H1 (cell line): ENCODE measurements around the gene RFNG. TPM values are rescaled to one million over a fixed set of nuclear protein-coding genes. Genes with fewer than 3 reads are reported as not detected.

ENCODE experiments used
- CTCF ChIA-PET: fragments of 300-600 bp; sonication (Branson Sonifier 250); formaldehyde crosslinking; loops from one replicate; lab custom pipeline; 2021; ENCODE audit not compliant: partially characterized antibody; lab: Charles Lee
- POLR2A ChIA-PET: fragments of 300-600 bp; sonication (Branson Sonifier 250); formaldehyde crosslinking; loops from one replicate; lab custom pipeline; 2021; ENCODE audit warnings: inconsistent platforms; ENCODE audit not compliant: partially characterized antibody; lab: Charles Lee
- DNase-seq, 2 experiments: peaks; one replicate each; pipeline versions ENCODE4 v3.0.0 to v3.0.0-alpha.2; 2010 to 2022; ENCODE audit warnings: low spot score in 2 of 2, low read depth in 1 of 2, mixed read lengths in 1 of 2
- FAIRE-seq: peaks from 2 replicates; lab custom pipeline; 2011; peaks lifted over from hg19 to GRCh38; lab: Jason Lieb, UNC
- H2AFZ ChIP-seq: 2 replicates; pipeline ENCODE4 v1.8.1; 2012; ENCODE audit warnings: low read length, inconsistent platforms
- H2AK5ac ChIP-seq: 2 replicates; pipeline ENCODE4 v1.6.1; 2013; ENCODE audit warnings: low read depth, low read length
- H2BK120ac ChIP-seq: replicated peaks from 2 replicates; pipeline ENCODE3; 2013; ENCODE audit warnings: low read depth, low read length, inconsistent platforms
- H2BK12ac ChIP-seq: 2 replicates; pipeline ENCODE4 v1.6.1; 2013; ENCODE audit warnings: low read depth, low read length
- H2BK15ac ChIP-seq: 2 replicates; pipeline ENCODE4 v1.6.1; 2013; ENCODE audit warnings: low read length
- H2BK20ac ChIP-seq: 2 replicates; pipeline ENCODE4 v1.6.1; 2013; ENCODE audit warnings: low read length
- H2BK5ac ChIP-seq: 2 replicates; pipeline ENCODE4 v1.6.1; 2013; ENCODE audit warnings: low read depth, low read length
- H3K14ac ChIP-seq: 2 replicates; pipeline ENCODE4 v1.6.1; 2013; ENCODE audit warnings: inconsistent platforms; ENCODE audit not compliant: insufficient read length
- H3K18ac ChIP-seq: 2 replicates; pipeline ENCODE4 v1.6.1; 2013; ENCODE audit warnings: low read length; ENCODE audit errors: extremely low read depth
- H3K23ac ChIP-seq: 2 replicates; pipeline ENCODE4 v1.6.1; 2013; ENCODE audit warnings: inconsistent platforms; ENCODE audit not compliant: insufficient read length
- H3K23me2 ChIP-seq: 2 replicates; pipeline ENCODE4 v1.6.1; 2013; ENCODE audit warnings: low read depth, low read length
- H3K27ac ChIP-seq: 2 replicates; pipeline ENCODE4 v1.6.1; 2011; ENCODE audit warnings: low read depth, low read length, inconsistent platforms
- H3K27me3 ChIP-seq, 4 experiments: replicated peaks in 1 of 4; 1 replicate in 1 of 4; 2 replicates in 3 of 4; pipeline versions ENCODE4 v1.6.1 to v1.8.1; 2011 to 2013; ENCODE audit warnings: low read length in 3 of 4, mild to moderate bottlenecking in 3 of 4, inconsistent platforms in 2 of 4, mixed read lengths in 2 of 4, moderate library complexity in 1 of 4; ENCODE audit not compliant: control insufficient read depth in 3 of 4, insufficient read depth in 3 of 4; ENCODE audit errors: extremely low read depth in 1 of 4
- H3K36me3 ChIP-seq, 4 experiments: 2 replicates each; pipeline versions ENCODE4 v1.6.1 to v1.8.1; 2011 to 2013; ENCODE audit warnings: mild to moderate bottlenecking in 4 of 4, low read length in 3 of 4, moderate library complexity in 2 of 4, control low read depth in 1 of 4, inconsistent platforms in 1 of 4; ENCODE audit not compliant: insufficient read depth in 4 of 4, control insufficient read depth in 2 of 4
- H3K4ac ChIP-seq: replicated peaks from 2 replicates; pipeline ENCODE3; 2013; ENCODE audit warnings: low read length, low read depth, mixed read lengths, inconsistent platforms; ENCODE audit not compliant: insufficient read length
- H3K4me1 ChIP-seq, 4 experiments: replicated peaks in 1 of 4; 1 replicate in 1 of 4; 2 replicates in 3 of 4; pipeline versions ENCODE4 v1.6.1 to v1.8.1; 2011 to 2013; ENCODE audit warnings: low read length in 3 of 4, inconsistent platforms in 2 of 4, mixed read lengths in 1 of 4; ENCODE audit not compliant: insufficient read depth in 4 of 4, control insufficient read depth in 3 of 4
- H3K4me2 ChIP-seq, 2 experiments: 2 replicates each; pipeline versions ENCODE4 v1.6.1 to v1.8.1; 2011 to 2013; ENCODE audit warnings: low read depth in 2 of 2, low read length in 2 of 2, control low read depth in 1 of 2, inconsistent platforms in 1 of 2, mild to moderate bottlenecking in 1 of 2; ENCODE audit not compliant: insufficient read depth in 1 of 2
- H3K4me3 ChIP-seq, 4 experiments: fragments of 200-600, 300-600 bp in 1 of 4; sonication (generic), shearing (Covaris generic), sonication (Bioruptor Twin) in 1 of 4; 2 replicates each; pipeline versions ENCODE4 v1.5.1 to v1.8.1; 2011 to 2016; ENCODE audit warnings: low read length in 4 of 4, low read depth in 3 of 4, control low read depth in 2 of 4, inconsistent platforms in 2 of 4, mild to moderate bottlenecking in 2 of 4, mixed read lengths in 1 of 4, moderate library complexity in 1 of 4; ENCODE audit not compliant: insufficient read depth in 2 of 4; ENCODE audit errors: extremely low read depth in 1 of 4
- H3K56ac ChIP-seq: replicated peaks from 2 replicates; pipeline ENCODE3; 2013; ENCODE audit warnings: low read depth, mild to moderate bottlenecking, mixed read lengths, low read length, inconsistent platforms; ENCODE audit not compliant: insufficient read length
- H3K79me1 ChIP-seq: 2 replicates; pipeline ENCODE4 v1.6.1; 2013; ENCODE audit warnings: low read depth, low read length, control low read depth
- H3K79me2 ChIP-seq, 2 experiments: 2 replicates each; pipeline versions ENCODE4 v1.6.1 to v1.8.1; 2012 to 2013; ENCODE audit warnings: low read length in 2 of 2, mild to moderate bottlenecking in 2 of 2, inconsistent platforms in 1 of 2; ENCODE audit not compliant: insufficient read depth in 2 of 2, control insufficient read depth in 1 of 2
- H3K9ac ChIP-seq, 4 experiments: replicated peaks in 1 of 4; 1 replicate in 1 of 4; 2 replicates in 3 of 4; pipeline versions ENCODE4 v1.6.1 to v1.8.1; 2011 to 2013; ENCODE audit warnings: low read depth in 3 of 4, low read length in 3 of 4, control low read depth in 2 of 4, mild to moderate bottlenecking in 2 of 4, moderate library complexity in 2 of 4, inconsistent platforms in 1 of 4; ENCODE audit errors: extremely low read depth in 1 of 4
- H3K9me3 ChIP-seq, 2 experiments: 2 replicates each; pipeline versions ENCODE4 v1.6.1 to v1.8.1; 2012 to 2013; ENCODE audit warnings: mild to moderate bottlenecking in 2 of 2, moderate library complexity in 2 of 2, control low read depth in 1 of 2, inconsistent platforms in 1 of 2, low read depth in 1 of 2, low read length in 1 of 2, mixed read lengths in 1 of 2; ENCODE audit not compliant: insufficient read depth in 2 of 2
- H4K20me1 ChIP-seq, 2 experiments: replicated peaks in 1 of 2; 2 replicates each; pipeline versions ENCODE3 to v1.8.1; 2011 to 2013; ENCODE audit warnings: inconsistent platforms in 2 of 2, low read length in 2 of 2, mild to moderate bottlenecking in 1 of 2; ENCODE audit not compliant: insufficient read depth in 2 of 2, control insufficient read depth in 1 of 2
- H4K5ac ChIP-seq: 2 replicates; pipeline ENCODE4 v1.6.1; 2013; ENCODE audit warnings: low read length, low read depth, mixed read lengths, inconsistent platforms; ENCODE audit not compliant: insufficient read length
- H4K8ac ChIP-seq: 2 replicates; pipeline ENCODE4 v1.8.0; 2013; ENCODE audit warnings: mild to moderate bottlenecking, moderate library complexity, low read length, inconsistent platforms; ENCODE audit not compliant: insufficient read depth; ENCODE audit errors: extremely low read depth
- H4K91ac ChIP-seq: replicated peaks from 2 replicates; pipeline ENCODE3; 2013; ENCODE audit warnings: low read length, mixed read lengths, inconsistent platforms; ENCODE audit not compliant: insufficient read length
- CHD1 ChIP-seq: IDR thresholded peaks from 2 replicates; pipeline ENCODE4 v1.6.1; 2012; ENCODE audit warnings: low read depth, low read length, improper control_type of control experiment
- KDM4A ChIP-seq: IDR thresholded peaks from one replicate; pipeline ENCODE4 v1.7.1; 2012; ENCODE audit warnings: low read depth, mild to moderate bottlenecking, moderate library complexity, low read length, inconsistent platforms; ENCODE audit not compliant: severe bottlenecking
- SIN3A ChIP-seq, 2 experiments: IDR thresholded peaks in 1 of 2; conservative IDR thresholded peaks in 1 of 2; 2 replicates each; pipeline ENCODE4 v1.6.1; 2011 to 2012; ENCODE audit warnings: low read length in 2 of 2, improper control_type of control experiment in 1 of 2, low read depth in 1 of 2, mild to moderate bottlenecking in 1 of 2
- TAF7 ChIP-seq: optimal IDR thresholded peaks from 2 replicates; pipeline ENCODE3; 2011; ENCODE audit warnings: low read depth, mild to moderate bottlenecking, inconsistent platforms, low read length, moderate library complexity, borderline replicate concordance
- WGBS, 2 experiments: shearing (Covaris generic) in 1 of 2; methylation state at CpG; one replicate each; pipeline versions ENCODE4 v1.1.6 to v1.1.7; 2013 to 2015; ENCODE audit warnings: low lambda C conversion rate in 2 of 2, mixed read lengths in 2 of 2, inconsistent platforms in 1 of 2, low coverage in 1 of 2, missing lambda C conversion rate in 1 of 2; ENCODE audit not compliant: insufficient replicate concordance in 2 of 2, insufficient coverage in 1 of 2, insufficient read length in 1 of 2; ENCODE audit errors: extremely low coverage in 1 of 2, missing lambda C conversion rate in 1 of 2; 5-methylcytosine and 5-hydroxymethylcytosine counted together
- polyA plus RNA-seq, 7 experiments: library from polyadenylated mRNA; depleted of rRNA in 3 of 7; stranded (reverse) in 5 of 7; unstranded in 2 of 7; fragments of >200 nt in 5 of 7; fragments of 200-250 nt in 2 of 7; gene quantifications; 1 replicate in 5 of 7; 2 replicates in 1 of 7; 4 replicates in 1 of 7; pipeline versions ENCODE4 v1.2.1 to v1.2.3, GENCODE V29; 2011 to 2013; ENCODE audit warnings: missing spikeins in 2 of 7, mixed read lengths in 2 of 7
- total RNA-seq: library from RNA; stranded (reverse); fragmentation: NEBNext Ultra II Directional; extraction: Animal tissue kit (Norgen Biotek cat#: 25700); gene quantifications from 2 replicates; pipeline ENCODE4 v1.2.1, GENCODE V29; 2021

Gene RFNG
- total and polyA plus RNA-seq, 2 of the 8 experiments (the other 6 are each of a cell fraction or from before 2014, with no cell fraction given) = 26.7 to 28.4 TPM

GRCh38 chr17:82029990-82030469 is 21.6 kb downstream of the RFNG start:
- peak overlapping the region; percentile 76; the same call in 1 of the 2 replicates for H4K8ac ChIP-seq
- H3K79me1 ChIP-seq = 0 out of 2 replicates have a peak, but pooled peaks cover 3% of the 10 kb centered on the region
- no peaks in the 10 kb centered on the region; a peak in 2 of 8 replicates for H3K36me3 ChIP-seq
- H2BK5ac ChIP-seq = no peak overlapping the region; the same call in 1 of the 2 replicates
- H2BK15ac ChIP-seq = no peak overlapping the region
- H4K5ac ChIP-seq = no peak overlapping the region
- H2BK20ac ChIP-seq = no peak overlapping the region
- H4K20me1 ChIP-seq = peaks cover 0 to 17% of the 10 kb centered on the region in 2 experiments
- no peak overlapping the region for H3K18ac ChIP-seq
- no peak overlapping the region for H3K27ac ChIP-seq
- H3K23ac ChIP-seq = no peak overlapping the region
- no peaks in the 10 kb centered on the region for H3K27me3 ChIP-seq
- H3K4ac ChIP-seq = peak overlapping the region; percentile 14
- peaks cover 0 to 2% of the 10 kb centered on the region in 2 experiments; a peak in 1 of 4 replicates for H3K79me2 ChIP-seq
- H3K9ac ChIP-seq = no peak overlapping the region
- no peak for DNase-seq
- H3K14ac ChIP-seq = no peak overlapping the region
- H2AK5ac ChIP-seq = no peak overlapping the region
- H3K9me3 ChIP-seq = no peaks in the 10 kb centered on the region
- no peak overlapping the region for H2BK12ac ChIP-seq
- no peak overlapping the region for H2AFZ ChIP-seq
- H4K91ac ChIP-seq = no peak overlapping the region
- peak overlapping the region in 1 of 2 experiments; percentile 86; a peak in 1 of 4 replicates for H3K4me2 ChIP-seq
- H3K4me3 ChIP-seq = 0 out of 8 replicates have a peak overlapping the region, but pooled peaks of 1 of the 4 experiments have one; percentile 54
- H3K4me1 ChIP-seq = peaks cover 0 to 13% (median 2%) of the 10 kb centered on the region in 4 experiments; a peak in 5 of 7 replicates
- H2BK120ac ChIP-seq = no peak overlapping the region
- POLR2A ChIA-PET = interaction anchor here (0.7 to 4.9 kb wide), 23 partner anchors 7 to 164 kb away, joined by 3 to 38 read pairs (median 5); partner anchors contain the start of genes CENPX, FASN, GPS1 and LRRC45
- no peak for FAIRE-seq
- WGBS, 2 experiments = 70% methylated on average over 24 of the region's 31 CpGs; no CpG with 5 or more reads in 1 of the 2 experiments
- CTCF ChIA-PET = interaction anchor here (0.5 to 3.1 kb wide), 56 partner anchors 9 to 644 kb away, joined by 3 to 40 read pairs (median 5); partner anchors contain the start of genes DCXR and DUS1L
- no peak for TF ChIP-seq TAF7
- TF ChIP-seq KDM4A = no peak
- TF ChIP-seq SIN3A (conservative IDR thresholded peaks at IDR 0.05 in 1 of 2, IDR thresholded peaks at IDR 0.05 in 1 of 2; ENCODE audit: low read depth in 1 of 2, low read length in 2 of 2) = no peak
- no peak for TF ChIP-seq CHD1
- H3K23me2 ChIP-seq = peaks cover 7% of the 10 kb centered on the region; the same call in 1 of the 2 replicates
- H3K56ac ChIP-seq = peak overlapping the region; percentile 25
